Measurements from ENCODE around the gene SDC1.
"Not testable (repeated sequence)": the region's sequence is repeated elsewhere in the genome, so short reads cannot be mapped to it uniquely, and the experiment has no call there.

Gene SDC1

GRCh38 chr2:20224716-20225293 is at the start of gene SDC1:
Gene SDC1 (minus strand): TSS chr2:20225130. CDS start chr2:20224867, 263 bp downstream.
- Histone ChIP-seq H3K27ac (ENCODE audit: low read length) (no peak within 1 kb of the TSS), H3K9me3 (ENCODE audit: control insufficient read depth, insufficient read depth, low read length) (no peaks in the 10 kb centered on the region), H3K36me3 (ENCODE audit: control insufficient read depth, insufficient read depth, low read length) (no peaks in the 10 kb centered on the region), H3K27me3 (ENCODE audit: control insufficient read depth, insufficient read depth, low read length) (no peaks in the 10 kb centered on the region), H3K4me3 (ENCODE audit: low read length) (peak within 1 kb of the TSS; percentile 68), H3K4me1 (ENCODE audit: control insufficient read depth, insufficient read depth, low read length) (peaks cover 7% of the 10 kb centered on the region; the same call in 1 of the 2 replicates)
- no peak for DNase-seq (ENCODE audit: low read depth, low spot score)
- WGBS (ENCODE audit: insufficient coverage, insufficient read length): no CpG with 5 or more reads among the region's 65 CpGs

- Histone ChIP-seq H3K27me3 (ENCODE audit: control insufficient read depth, insufficient read depth, low read length) (no peaks in the 10 kb centered on the region), H3K27ac (ENCODE audit: low read length) (no peak overlapping the region), H3K36me3 (ENCODE audit: control insufficient read depth, insufficient read depth, low read length) (no peaks in the 10 kb centered on the region; the same call in 1 of the 2 replicates), H3K9me3 (ENCODE audit: control insufficient read depth, insufficient read depth, low read length) (no peaks in the 10 kb centered on the region), H3K4me1 (ENCODE audit: control insufficient read depth, insufficient read depth, low read length) (no peaks in the 10 kb centered on the region), H3K4me3 (ENCODE audit: low read length) (no peak overlapping the region)
- DNase-seq (ENCODE audit: low read depth, low spot score): no peak
- no CpG with 5 or more reads among the region's 4 CpGs for WGBS (ENCODE audit: insufficient coverage, insufficient read length)
These were observed 48.1 kb upstream of the SDC1 start for GRCh38 chr2:20273042-20273441.

GRCh38 chr2:20268317-20268716 is 43.4 kb upstream of the SDC1 start:
- H3K9me3 ChIP-seq (ENCODE audit: control insufficient read depth, insufficient read depth, low read length); DNase-seq (ENCODE audit: low read depth, low spot score); H3K4me3 ChIP-seq (ENCODE audit: low read length); H3K4me1 ChIP-seq (ENCODE audit: control insufficient read depth, insufficient read depth, low read length); H3K27me3 ChIP-seq (ENCODE audit: control insufficient read depth, insufficient read depth, low read length); H3K27ac ChIP-seq (ENCODE audit: low read length); H3K36me3 ChIP-seq (ENCODE audit: control insufficient read depth, insufficient read depth, low read length): not testable (repeated sequence)
- WGBS (ENCODE audit: insufficient coverage, insufficient read length): no CpG with 5 or more reads among the region's 6 CpGs

GRCh38 chr2:20267529-20267928 is 42.6 kb upstream of the SDC1 start:
- no peaks in the 10 kb centered on the region for H3K9me3 ChIP-seq (ENCODE audit: control insufficient read depth, insufficient read depth, low read length)
- no peaks in the 10 kb centered on the region; the same call in 1 of the 2 replicates for H3K36me3 ChIP-seq (ENCODE audit: control insufficient read depth, insufficient read depth, low read length)
- no peaks in the 10 kb centered on the region for H3K4me1 ChIP-seq (ENCODE audit: control insufficient read depth, insufficient read depth, low read length)
- DNase-seq (ENCODE audit: low read depth, low spot score): no peak
- no peaks in the 10 kb centered on the region for H3K27me3 ChIP-seq (ENCODE audit: control insufficient read depth, insufficient read depth, low read length)
- H3K27ac ChIP-seq (ENCODE audit: low read length): no peak overlapping the region
- H3K4me3 ChIP-seq (ENCODE audit: low read length): no peak overlapping the region
- WGBS (ENCODE audit: insufficient coverage, insufficient read length): no CpG with 5 or more reads among the region's 2 CpGs

- H3K9me3 ChIP-seq (ENCODE audit: control insufficient read depth, insufficient read depth, low read length): no peaks in the 10 kb centered on the region
- no peak overlapping the region for H3K27ac ChIP-seq (ENCODE audit: low read length)
- no peaks in the 10 kb centered on the region for H3K4me1 ChIP-seq (ENCODE audit: control insufficient read depth, insufficient read depth, low read length)
- DNase-seq (ENCODE audit: low read depth, low spot score): no peak
- no peak overlapping the region for H3K4me3 ChIP-seq (ENCODE audit: low read length)
- no peaks in the 10 kb centered on the region; the same call in 1 of the 2 replicates for H3K36me3 ChIP-seq (ENCODE audit: control insufficient read depth, insufficient read depth, low read length)
- no peaks in the 10 kb centered on the region for H3K27me3 ChIP-seq (ENCODE audit: control insufficient read depth, insufficient read depth, low read length)
- WGBS (ENCODE audit: insufficient coverage, insufficient read length): no CpG with 5 or more reads among the region's 2 CpGs
These were observed 39.7 kb upstream of the SDC1 start for GRCh38 chr2:20264629-20265028.

GRCh38 chr2:20257411-20257810 is 32.5 kb upstream of the SDC1 start:
- Histone ChIP-seq H3K27me3 (ENCODE audit: control insufficient read depth, insufficient read depth, low read length) (no peaks in the 10 kb centered on the region), H3K36me3 (ENCODE audit: control insufficient read depth, insufficient read depth, low read length) (peaks cover 7% of the 10 kb centered on the region; the same call in 1 of the 2 replicates), H3K9me3 (ENCODE audit: control insufficient read depth, insufficient read depth, low read length) (no peaks in the 10 kb centered on the region), H3K27ac (ENCODE audit: low read length) (no peak overlapping the region), H3K4me3 (ENCODE audit: low read length) (no peak overlapping the region), H3K4me1 (ENCODE audit: control insufficient read depth, insufficient read depth, low read length) (no peaks in the 10 kb centered on the region)
- DNase-seq (ENCODE audit: low read depth, low spot score): no peak
- no CpG with 5 or more reads among the region's 1 CpG for WGBS (ENCODE audit: insufficient coverage, insufficient read length)

GRCh38 chr2:20254731-20255130 is 29.8 kb upstream of the SDC1 start:
- DNase-seq (ENCODE audit: low read depth, low spot score): no peak
- Histone ChIP-seq H3K4me3 (ENCODE audit: low read length) (no peak overlapping the region), H3K27me3 (ENCODE audit: control insufficient read depth, insufficient read depth, low read length) (no peaks in the 10 kb centered on the region), H3K9me3 (ENCODE audit: control insufficient read depth, insufficient read depth, low read length) (no peaks in the 10 kb centered on the region), H3K4me1 (ENCODE audit: control insufficient read depth, insufficient read depth, low read length) (no peaks in the 10 kb centered on the region), H3K27ac (ENCODE audit: low read length) (no peak overlapping the region), H3K36me3 (ENCODE audit: control insufficient read depth, insufficient read depth, low read length) (peaks cover 7% of the 10 kb centered on the region; the same call in 1 of the 2 replicates)
- no CpG with 5 or more reads among the region's 4 CpGs for WGBS (ENCODE audit: insufficient coverage, insufficient read length)

- Histone ChIP-seq H3K27ac (ENCODE audit: low read length) (no peak overlapping the region), H3K9me3 (ENCODE audit: control insufficient read depth, insufficient read depth, low read length) (no peaks in the 10 kb centered on the region), H3K4me1 (ENCODE audit: control insufficient read depth, insufficient read depth, low read length) (no peaks in the 10 kb centered on the region), H3K27me3 (ENCODE audit: control insufficient read depth, insufficient read depth, low read length) (no peaks in the 10 kb centered on the region), H3K36me3 (ENCODE audit: control insufficient read depth, insufficient read depth, low read length) (peaks cover 7% of the 10 kb centered on the region; the same call in 1 of the 2 replicates), H3K4me3 (ENCODE audit: low read length) (no peak overlapping the region)
- DNase-seq (ENCODE audit: low read depth, low spot score): no peak
These were observed 25.5 kb upstream of the SDC1 start for GRCh38 chr2:20250436-20250835.

GRCh38 chr2:20249170-20249569 is 24.2 kb upstream of the SDC1 start:
- Histone ChIP-seq H3K4me3 (ENCODE audit: low read length) (no peak overlapping the region), H3K4me1 (ENCODE audit: control insufficient read depth, insufficient read depth, low read length) (no peaks in the 10 kb centered on the region), H3K36me3 (ENCODE audit: control insufficient read depth, insufficient read depth, low read length) (peaks cover 7% of the 10 kb centered on the region; the same call in 1 of the 2 replicates), H3K27me3 (ENCODE audit: control insufficient read depth, insufficient read depth, low read length) (no peaks in the 10 kb centered on the region), H3K27ac (ENCODE audit: low read length) (no peak overlapping the region), H3K9me3 (ENCODE audit: control insufficient read depth, insufficient read depth, low read length) (no peaks in the 10 kb centered on the region)
- no peak for DNase-seq (ENCODE audit: low read depth, low spot score)
- no CpG with 5 or more reads among the region's 6 CpGs for WGBS (ENCODE audit: insufficient coverage, insufficient read length)

GRCh38 chr2:20247084-20247483 is 22.2 kb upstream of the SDC1 start:
- Histone ChIP-seq H3K36me3 (ENCODE audit: control insufficient read depth, insufficient read depth, low read length) (no peaks in the 10 kb centered on the region; the same call in 1 of the 2 replicates), H3K4me3 (ENCODE audit: low read length) (no peak overlapping the region), H3K9me3 (ENCODE audit: control insufficient read depth, insufficient read depth, low read length) (no peaks in the 10 kb centered on the region), H3K27me3 (ENCODE audit: control insufficient read depth, insufficient read depth, low read length) (no peaks in the 10 kb centered on the region), H3K27ac (ENCODE audit: low read length) (no peak overlapping the region), H3K4me1 (ENCODE audit: control insufficient read depth, insufficient read depth, low read length) (no peaks in the 10 kb centered on the region)
- no CpG with 5 or more reads among the region's 1 CpG for WGBS (ENCODE audit: insufficient coverage, insufficient read length)
- DNase-seq (ENCODE audit: low read depth, low spot score): no peak

GRCh38 chr2:20243637-20244036 is 18.7 kb upstream of the SDC1 start:
- H3K27ac ChIP-seq (ENCODE audit: low read length); H3K9me3 ChIP-seq (ENCODE audit: control insufficient read depth, insufficient read depth, low read length); H3K36me3 ChIP-seq (ENCODE audit: control insufficient read depth, insufficient read depth, low read length); H3K27me3 ChIP-seq (ENCODE audit: control insufficient read depth, insufficient read depth, low read length); H3K4me1 ChIP-seq (ENCODE audit: control insufficient read depth, insufficient read depth, low read length); DNase-seq (ENCODE audit: low read depth, low spot score); H3K4me3 ChIP-seq (ENCODE audit: low read length): not testable (repeated sequence)
- no CpG with 5 or more reads among the region's 5 CpGs for WGBS (ENCODE audit: insufficient coverage, insufficient read length)

Measured in iPS DF 6.9 (cell line).